Measurements from ENCODE around the gene PRIMA1.

Gene PRIMA1

DNA sequence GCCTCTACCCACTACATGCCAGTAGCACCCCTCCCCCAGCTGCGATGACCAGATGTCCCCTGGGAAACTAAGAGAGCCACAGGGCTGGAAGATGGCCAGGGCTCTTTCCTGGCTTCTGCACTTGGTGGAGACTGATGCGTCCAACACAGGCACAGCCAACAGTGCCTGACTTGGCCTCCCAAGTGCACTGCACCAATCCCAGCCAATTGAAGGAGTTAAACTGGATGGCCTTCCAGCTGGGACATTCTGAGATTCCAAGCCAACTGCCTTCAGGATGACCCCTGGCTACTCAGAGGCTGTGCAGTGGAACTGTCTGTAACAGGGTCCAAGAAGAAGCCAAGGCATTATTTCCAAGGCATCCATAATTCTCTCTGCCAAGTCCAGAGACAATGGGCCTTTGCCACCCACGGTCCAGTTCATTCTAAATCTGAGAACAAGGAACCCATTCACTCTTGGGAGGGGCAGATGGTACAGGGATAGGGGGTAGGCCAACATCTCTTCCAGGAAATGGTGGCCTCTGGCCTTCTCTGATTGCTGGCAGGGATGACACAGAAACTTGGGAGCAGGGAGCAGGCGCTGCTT, 35.2 kb downstream of the PRIMA1 start:
- DNase-seq = no peak

GRCh38 chr14:93751946-93752655, 36.2 kb downstream of the PRIMA1 start:
- no peak for DNase-seq

DNA sequence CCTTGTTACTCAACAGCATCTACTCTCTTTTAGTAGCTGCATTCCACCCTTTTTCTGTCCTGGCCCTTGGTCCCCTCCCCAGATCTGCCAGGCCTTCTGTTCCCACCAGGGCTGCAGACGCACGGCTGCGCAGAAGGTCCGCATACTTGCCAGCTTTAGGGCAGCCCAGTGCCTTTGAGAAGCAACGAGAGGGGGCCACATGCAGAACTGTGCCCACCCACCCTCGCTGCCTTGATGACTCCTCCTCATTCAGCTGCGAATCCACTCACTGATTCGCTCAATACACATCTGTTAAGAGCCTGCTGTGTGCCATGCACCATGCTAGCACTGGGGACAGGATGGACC, 39.2 kb downstream of the PRIMA1 start:
- DNase-seq = no peak

- no peak for DNase-seq
These were observed 39.8 kb downstream of the PRIMA1 start for GRCh38 chr14:93748208-93749075.

GRCh38 chr14:93747560-93747959, 40.7 kb downstream of the PRIMA1 start:
- no peak for DNase-seq

GRCh38 chr14:93747102-93747501, 41.2 kb downstream of the PRIMA1 start:
- no peak for DNase-seq

DNA sequence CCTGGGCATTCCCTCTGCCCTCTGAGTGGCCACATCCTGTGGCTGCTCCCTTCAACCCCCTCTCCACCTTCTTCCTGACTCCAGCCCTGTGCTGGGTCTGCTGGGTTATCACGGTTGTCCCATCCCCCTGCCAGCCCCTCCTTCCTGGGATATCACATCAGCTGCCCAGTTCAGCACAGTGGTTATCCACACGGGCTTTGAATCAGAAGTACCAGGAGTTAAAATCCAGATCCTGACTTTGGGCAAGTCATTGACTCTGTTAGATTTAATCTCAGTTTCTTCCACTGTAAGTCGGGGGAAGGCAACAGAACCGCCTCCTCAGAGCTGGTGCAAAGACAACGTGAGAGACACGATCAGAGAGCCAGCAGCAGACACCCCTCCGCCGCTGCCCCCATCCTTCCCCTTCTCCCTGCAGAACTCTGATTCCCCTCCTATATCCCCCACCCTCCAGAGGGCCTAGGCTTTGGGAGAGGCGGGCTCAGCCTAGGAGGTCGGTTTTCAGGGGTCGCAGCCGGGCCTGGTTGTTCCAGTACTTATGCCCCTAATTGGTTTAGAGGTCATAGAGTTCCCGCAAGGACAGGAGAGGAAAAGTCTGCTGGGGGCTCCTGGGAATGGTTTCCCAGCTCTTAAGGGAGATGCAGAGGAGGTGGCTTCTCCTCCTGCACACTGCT, 42.5 kb downstream of the PRIMA1 start:
- no peak for DNase-seq

GRCh38 chr14:93744876-93745275, 43.4 kb downstream of the PRIMA1 start:
- DNase-seq = peak; percentile 40

DNA sequence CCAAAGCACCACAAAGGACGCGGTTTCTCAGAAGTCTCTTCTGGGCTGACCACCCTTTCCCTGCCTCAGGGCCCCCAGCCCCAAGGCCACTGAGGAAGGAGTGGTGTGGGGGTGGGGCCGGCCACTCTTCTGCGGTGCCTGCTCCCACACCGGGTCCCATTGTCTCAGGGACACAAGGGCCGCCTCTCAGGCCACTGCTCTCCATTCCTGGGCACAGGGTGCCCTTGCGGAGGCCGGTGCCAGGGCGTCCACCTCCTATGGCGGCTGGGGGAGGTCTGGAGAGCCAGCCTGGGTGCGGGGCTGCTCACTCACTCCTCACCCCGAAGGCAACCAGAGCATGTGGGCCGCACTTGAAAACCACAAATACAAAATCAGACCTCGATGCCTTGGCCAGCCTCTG, 44.1 kb downstream of the PRIMA1 start:
- DNase-seq = no peak

GRCh38 chr14:93743270-93744060, 44.8 kb downstream of the PRIMA1 start:
- DNase-seq = no peak

DNA sequence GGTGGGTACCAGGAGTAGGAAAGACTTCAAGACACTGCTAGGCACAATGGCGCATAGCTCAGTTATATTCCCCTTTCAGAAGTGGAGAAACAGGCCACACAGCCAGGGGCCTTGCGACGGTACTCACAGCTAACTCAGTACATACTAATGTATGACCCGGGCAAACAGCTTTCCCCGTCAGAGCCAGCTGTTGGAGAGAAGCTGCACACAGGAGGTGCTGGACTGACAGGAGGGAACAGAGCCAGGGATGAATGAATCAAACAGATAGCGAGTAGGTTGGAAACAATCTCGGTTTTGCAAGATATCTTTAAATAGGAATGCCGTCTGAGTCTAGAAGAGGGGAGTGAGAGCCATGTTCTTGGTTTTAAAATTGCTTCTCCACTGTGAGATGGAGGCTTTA, 45.5 kb downstream of the PRIMA1 start:
- DNase-seq = no peak

- DNase-seq = no peak
These were observed 46.6 kb downstream of the PRIMA1 start for GRCh38 chr14:93741556-93742230.

DNA sequence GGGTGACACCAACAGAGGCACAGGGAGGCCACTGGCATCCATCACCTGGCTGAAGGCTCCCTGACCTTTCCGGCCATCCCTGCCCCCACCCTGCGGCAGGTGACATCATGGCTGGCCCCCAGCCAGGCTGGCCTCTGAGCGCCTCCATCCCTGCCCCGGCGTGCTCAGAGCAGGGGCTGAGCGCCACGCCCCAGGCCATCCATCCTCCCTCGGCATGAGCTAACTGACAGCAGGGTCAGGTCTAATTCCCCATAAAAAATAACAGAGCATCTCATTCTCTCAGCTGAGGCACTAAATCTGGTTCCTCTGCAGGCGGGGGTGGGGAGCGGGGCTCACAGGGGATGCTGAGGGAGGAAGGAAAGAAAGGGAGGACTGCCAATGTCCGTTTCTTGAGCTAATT, 50.7 kb downstream of the PRIMA1 start:
- no peak for DNase-seq

DNA sequence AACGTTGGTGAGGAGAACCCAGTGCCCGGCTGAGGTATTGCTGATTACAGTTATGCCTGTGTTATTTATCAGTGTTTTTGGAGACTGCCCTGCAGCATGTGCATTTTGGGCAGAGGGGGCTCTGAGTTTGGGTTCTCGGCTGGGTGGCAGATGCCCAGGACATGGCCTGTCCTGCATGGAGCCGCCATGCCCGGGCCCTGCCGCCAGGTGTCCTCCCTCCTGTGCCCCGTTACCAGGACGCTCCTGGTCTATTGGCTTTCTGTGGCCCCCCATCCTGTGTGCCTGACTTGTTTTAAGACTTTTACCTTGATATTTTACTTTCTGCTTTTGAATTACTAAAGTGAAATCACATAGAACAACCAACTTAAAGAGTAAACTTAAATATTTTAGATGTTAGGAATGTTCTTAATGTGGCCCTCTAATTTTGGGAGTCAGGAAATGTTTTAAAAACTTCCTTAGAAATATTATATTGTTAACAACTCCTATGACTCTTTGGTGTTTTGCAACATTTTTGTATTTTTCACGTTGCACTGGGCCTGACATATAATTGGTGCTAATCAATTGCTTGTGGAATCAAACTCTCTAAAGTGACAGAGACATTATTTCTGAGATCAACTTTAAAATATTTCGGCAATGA, 51.8 kb downstream of the PRIMA1 start:
- no peak for DNase-seq

DNA sequence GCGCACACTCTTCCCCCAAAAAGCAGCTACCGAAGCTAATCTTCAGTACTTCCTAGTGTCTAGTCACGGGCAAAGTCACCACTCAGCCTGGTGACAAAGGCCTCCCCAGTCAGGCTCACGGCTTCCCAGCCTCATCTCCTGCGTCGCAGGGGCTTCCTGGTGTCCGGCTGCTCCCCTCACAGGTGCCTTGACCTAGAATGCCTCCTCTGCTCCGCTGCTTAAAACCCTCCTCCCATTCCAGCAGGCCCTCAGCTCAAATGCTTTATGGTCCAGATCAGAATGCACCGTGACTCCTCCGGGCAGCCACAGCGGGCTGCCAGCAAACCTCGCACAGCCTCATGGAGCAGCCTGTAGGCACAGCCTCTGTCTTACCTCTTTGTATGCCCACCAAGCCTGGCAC, 53.1 kb downstream of the PRIMA1 start:
- DNase-seq = no peak

DNA sequence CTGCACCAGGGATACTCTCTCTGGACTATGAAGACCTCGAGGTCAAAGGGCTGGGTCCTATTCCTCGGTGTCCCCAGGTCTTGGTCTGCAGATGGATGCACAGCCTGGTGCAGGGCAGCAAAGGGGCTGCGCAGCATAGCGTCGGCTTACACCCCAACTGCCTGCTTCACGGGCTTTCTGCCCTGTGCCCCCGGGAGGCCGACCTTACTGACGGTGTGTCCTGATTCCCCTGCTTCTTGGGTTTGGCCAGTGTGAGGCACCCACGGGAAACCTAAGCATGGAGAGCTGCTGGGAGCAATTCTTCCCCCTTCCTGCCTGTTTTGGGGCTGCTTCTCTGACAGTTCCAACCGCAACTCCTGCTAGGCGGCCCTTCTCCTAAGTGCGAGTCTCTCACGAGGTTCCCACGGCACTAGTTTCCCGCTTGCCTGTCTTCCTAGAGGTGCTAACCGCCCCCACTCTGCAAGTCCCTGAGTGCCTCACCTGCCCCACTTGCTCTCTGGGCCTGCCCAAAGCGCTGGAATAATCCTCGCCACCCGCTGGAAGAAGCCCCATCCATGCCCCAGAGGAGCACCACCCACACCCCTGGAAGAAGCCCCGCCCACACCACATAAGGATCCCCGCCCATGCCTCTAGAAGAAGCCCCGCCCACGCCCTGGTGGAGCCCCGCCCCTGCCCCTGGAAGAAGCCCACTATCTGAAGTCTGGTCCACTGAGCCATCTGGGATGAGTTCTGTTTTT, 54.0 kb downstream of the PRIMA1 start:
- DNase-seq = no peak

DNA sequence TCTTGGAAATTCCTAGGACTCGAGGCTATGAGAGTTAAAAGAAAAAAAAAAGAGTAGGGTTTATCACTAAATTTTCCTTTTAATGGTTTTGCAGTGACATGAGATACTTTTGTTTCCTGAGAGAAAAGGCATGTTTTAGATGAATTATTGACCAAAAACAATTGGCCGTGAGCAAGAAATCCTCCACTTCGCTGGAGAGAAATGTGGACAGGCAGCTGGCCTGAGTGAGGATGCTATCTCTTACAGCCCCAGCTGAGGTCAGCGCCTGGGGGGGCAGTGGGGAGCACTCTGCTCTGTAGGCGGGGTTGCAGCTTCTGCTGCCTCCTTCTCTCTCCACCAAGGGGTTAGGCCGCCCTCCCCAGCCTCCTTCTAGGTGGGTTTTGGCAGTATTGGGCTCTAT, 54.7 kb downstream of the PRIMA1 start:
- DNase-seq = no peak

DNA sequence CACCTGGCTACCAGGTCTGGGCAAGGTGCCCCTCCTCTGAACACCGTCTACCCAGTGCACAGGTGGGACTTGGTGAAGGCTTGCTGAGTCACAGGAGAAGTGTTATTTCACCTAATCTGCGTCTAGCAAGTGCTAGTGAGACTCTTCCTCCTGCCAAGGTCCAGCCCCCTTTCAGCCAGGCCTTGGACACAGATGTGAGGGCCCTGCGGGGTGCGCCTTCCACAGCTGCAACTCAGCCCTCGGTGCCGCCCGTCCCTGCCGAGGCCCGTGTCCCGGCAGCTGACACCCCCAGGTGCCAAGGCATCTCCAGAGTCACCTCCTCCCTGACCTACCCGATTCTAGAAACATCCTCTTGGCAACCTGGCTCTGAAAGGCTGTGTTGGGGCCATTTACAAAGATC, 55.1 kb downstream of the PRIMA1 start:
- DNase-seq = no peak

- no peak for DNase-seq
These were observed 55.8 kb downstream of the PRIMA1 start for GRCh38 chr14:93732524-93732923.

DNA sequence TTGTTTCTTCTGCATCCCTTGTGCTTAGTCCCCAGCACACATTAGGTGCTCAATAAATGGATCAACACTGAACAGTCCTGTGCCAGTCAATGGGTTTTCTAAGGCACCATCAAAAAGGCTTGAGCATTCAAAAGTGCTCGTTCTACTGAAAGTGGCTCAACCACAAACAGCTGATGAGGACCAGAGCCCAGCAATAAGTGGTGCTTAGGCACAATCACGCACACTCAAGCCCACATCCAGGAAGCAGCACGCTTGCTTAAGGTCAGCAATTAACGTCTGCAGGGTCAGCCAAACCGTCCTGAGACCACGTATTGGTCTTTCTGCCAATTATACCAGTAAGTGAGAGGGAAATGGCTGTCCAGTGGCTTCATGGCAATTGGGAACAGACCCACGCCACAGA, 56.5 kb downstream of the PRIMA1 start:
- DNase-seq = no peak

- DNase-seq = no peak
These were observed 58.3 kb downstream of the PRIMA1 start for GRCh38 chr14:93729993-93730392.
